H1 (cell line): ENCODE data around the gene CYP51A1. TPM values are rescaled to one million over a fixed set of nuclear protein-coding genes. Genes with fewer than 3 reads are reported as not detected.

Source experiments
- CBX5 ChIP-seq: fragments of 300-800, 300-1000 bp; sonication (generic); IDR thresholded peaks from 2 replicates; pipeline ENCODE4 v1.7.1; 2016; ENCODE audit warnings: antibody characterized with exemption, low read length, low read depth
- CHD7 ChIP-seq: fragments of 300-600 bp; sonication (generic); IDR thresholded peaks from 2 replicates; pipeline ENCODE4 v1.7.1; 2012; ENCODE audit warnings: low read length, moderate library complexity, mild to moderate bottlenecking, inconsistent platforms; ENCODE audit not compliant: insufficient replicate concordance
- CREB1 ChIP-seq: IDR thresholded peaks from 2 replicates; pipeline ENCODE4 v1.6.1; 2012; ENCODE audit warnings: inconsistent platforms
- GTF2F1 ChIP-seq: IDR thresholded peaks from 2 replicates; pipeline ENCODE4 v1.6.1; 2012; ENCODE audit warnings: low read depth, low read length, improper control_type of control experiment, borderline replicate concordance
- HDAC2 ChIP-seq, 2 experiments: fragments of 300-600 bp in 1 of 2; sonication (generic) in 1 of 2; IDR thresholded peaks; 2 replicates each; pipeline ENCODE4 v1.6.1; 2011 to 2012; ENCODE audit warnings: low read depth in 2 of 2, low read length in 2 of 2, mild to moderate bottlenecking in 2 of 2, moderate library complexity in 2 of 2, borderline replicate concordance in 1 of 2, inconsistent platforms in 1 of 2
- SIX5 ChIP-seq: IDR thresholded peaks from 2 replicates; pipeline ENCODE4 v1.6.1; 2011; ENCODE audit warnings: mild to moderate bottlenecking, low read depth, low read length
- TEAD4 ChIP-seq: IDR thresholded peaks from 2 replicates; pipeline ENCODE4 v1.6.1; 2012; ENCODE audit warnings: low read depth, low read length, inconsistent platforms, mixed read lengths
- polyA plus RNA-seq, 7 experiments: library from polyadenylated mRNA; depleted of rRNA in 3 of 7; stranded (reverse) in 5 of 7; unstranded in 2 of 7; fragments of >200 nt in 5 of 7; fragments of 200-250 nt in 2 of 7; gene quantifications; 1 replicate in 5 of 7; 2 replicates in 1 of 7; 4 replicates in 1 of 7; pipeline versions ENCODE4 v1.2.1 to v1.2.3, GENCODE V29; 2011 to 2013; ENCODE audit warnings: missing spikeins in 2 of 7, mixed read lengths in 2 of 7
- total RNA-seq: library from RNA; stranded (reverse); fragmentation: NEBNext Ultra II Directional; extraction: Animal tissue kit (Norgen Biotek cat#: 25700); gene quantifications from 2 replicates; pipeline ENCODE4 v1.2.1, GENCODE V29; 2021
- TF ChIP-seq, protein P1 (sequence below): IDR thresholded peaks from 2 replicates; pipeline ENCODE4 v1.6.1; 2012; ENCODE audit warnings: low read length, inconsistent platforms

CYP51A1 gene
- total and polyA plus RNA-seq, 2 of the 8 experiments (the other 6 are each of a cell fraction or from before 2014, with no cell fraction given): 9.8 to 111 TPM

DNA sequence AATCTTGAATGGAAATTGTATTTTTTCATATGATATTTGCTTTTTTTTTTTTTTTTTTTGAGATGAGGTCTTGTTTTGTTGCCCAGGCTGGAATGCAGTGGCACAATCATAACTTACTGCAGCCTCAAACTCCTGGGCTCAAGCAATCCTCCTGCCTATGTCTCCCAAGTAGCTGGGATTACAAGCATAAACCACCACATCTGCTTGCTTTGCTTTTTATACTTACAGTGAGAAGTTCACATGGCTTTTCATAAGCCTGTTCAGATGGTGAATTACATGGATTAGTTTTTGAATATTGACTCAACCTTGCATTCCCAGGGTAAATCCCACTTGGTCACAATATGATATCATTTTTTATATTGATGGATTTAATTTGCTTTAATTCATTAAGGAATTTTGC is 22.7 kb upstream of the CYP51A1 start (continued):
- TF ChIP-seq CHD7 (no peak), SIX5 (no peak), GTF2F1 (no peak), TEAD4 (no peak), CBX5 (no peak), HDAC2 (IDR thresholded peaks at IDR 0.05; ENCODE audit: borderline replicate concordance in 1 of 2, low read depth in 2 of 2, low read length in 2 of 2) (no peak), CREB1 (no peak)
- TF ChIP-seq, protein P1, sequence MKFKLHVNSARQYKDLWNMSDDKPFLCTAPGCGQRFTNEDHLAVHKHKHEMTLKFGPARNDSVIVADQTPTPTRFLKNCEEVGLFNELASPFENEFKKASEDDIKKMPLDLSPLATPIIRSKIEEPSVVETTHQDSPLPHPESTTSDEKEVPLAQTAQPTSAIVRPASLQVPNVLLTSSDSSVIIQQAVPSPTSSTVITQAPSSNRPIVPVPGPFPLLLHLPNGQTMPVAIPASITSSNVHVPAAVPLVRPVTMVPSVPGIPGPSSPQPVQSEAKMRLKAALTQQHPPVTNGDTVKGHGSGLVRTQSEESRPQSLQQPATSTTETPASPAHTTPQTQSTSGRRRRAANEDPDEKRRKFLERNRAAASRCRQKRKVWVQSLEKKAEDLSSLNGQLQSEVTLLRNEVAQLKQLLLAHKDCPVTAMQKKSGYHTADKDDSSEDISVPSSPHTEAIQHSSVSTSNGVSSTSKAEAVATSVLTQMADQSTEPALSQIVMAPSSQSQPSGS: no peak
